ENCODE results near the gene EMILIN1.
A peak's percentile ranks its signal among the peaks of the same experiment; 100 is the strongest.

The EMILIN1 gene

DNA sequence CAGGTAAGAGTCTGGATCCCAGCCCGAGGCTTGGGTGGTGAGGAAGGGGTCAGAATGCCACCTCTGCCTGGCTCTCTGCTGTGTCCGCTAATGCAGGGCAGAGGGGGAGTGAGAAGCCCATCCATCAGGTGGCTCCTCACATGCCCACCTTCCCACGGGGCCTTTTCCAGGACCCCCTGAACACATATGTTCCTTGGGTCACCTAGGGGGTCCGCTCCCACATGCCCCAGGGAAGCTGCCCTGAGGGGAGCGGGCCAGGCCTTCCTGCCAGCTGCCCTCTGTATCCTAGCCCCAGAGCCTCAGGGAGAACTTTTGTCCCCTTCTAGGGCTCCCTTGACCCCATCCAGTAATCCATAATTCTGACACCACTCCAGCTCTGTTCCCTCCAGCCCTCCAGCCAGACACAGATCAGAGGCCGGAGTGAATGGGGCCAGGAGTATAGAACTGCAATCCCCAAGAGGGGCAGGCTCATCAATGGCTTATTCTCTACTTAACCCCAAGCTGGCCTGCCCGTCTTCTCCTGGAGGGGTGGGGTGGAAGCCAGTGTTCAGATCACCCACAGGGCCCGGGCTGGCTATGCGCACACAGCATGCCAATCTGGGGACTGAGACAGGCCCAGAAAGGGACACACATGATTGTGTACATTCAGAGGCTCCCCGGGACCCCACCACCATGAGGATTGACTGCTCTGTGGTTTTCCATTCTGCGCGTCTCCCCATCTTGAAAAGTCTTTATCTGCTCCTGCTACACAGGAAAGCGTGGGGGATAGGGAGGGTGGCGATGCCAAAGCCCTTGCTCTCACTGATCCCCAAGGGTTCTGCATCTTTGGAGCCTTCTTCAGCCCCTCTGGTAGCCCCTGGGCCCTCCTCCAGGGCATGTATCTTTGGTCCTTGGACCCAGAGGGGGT, 1.1 kb downstream of the EMILIN1 start:
- 68% methylated on average over 13 of the region's 14 CpGs for WGBS
- H2BK5ac ChIP-seq (ENCODE audit: low read depth, low read length, poor library complexity, severe bottlenecking): no peak overlapping the region
- peak overlapping the region in 1 of 2 experiments; percentile 79 for H3K23ac ChIP-seq (ENCODE audit: low read length in 2 of 2)
- H2BK12ac ChIP-seq (ENCODE audit: low read length in 2 of 2): peak overlapping the region; percentile 94
- peaks cover 19% of the 10 kb centered on the region for H3K4me1 ChIP-seq (ENCODE audit: control insufficient read depth, insufficient read depth, low read depth, low read length)
- H2BK15ac ChIP-seq (ENCODE audit: low read depth, poor library complexity, severe bottlenecking): peak overlapping the region; percentile 78
- H2BK120ac ChIP-seq (ENCODE audit: low read depth, low read length): peak overlapping the region; percentile 75
- H2AFZ ChIP-seq (ENCODE audit: low read depth, low read length): no peak overlapping the region
- H4K91ac ChIP-seq (ENCODE audit: low read length): peak overlapping the region; percentile 95
- no peak overlapping the region for H3K27ac ChIP-seq (ENCODE audit: low read length, poor library complexity, severe bottlenecking)
- H3K4me2 ChIP-seq (ENCODE audit: low read length, poor library complexity, severe bottlenecking): no peak overlapping the region
- no peaks in the 10 kb centered on the region for H3K79me1 ChIP-seq (replicated peaks; ENCODE audit: low read length, poor library complexity, severe bottlenecking)
- H3K18ac ChIP-seq (ENCODE audit: low read depth in 1 of 2, low read length in 2 of 2): peak overlapping the region; percentile 89 to 91
- H3K27me3 ChIP-seq (ENCODE audit: control insufficient read depth in 1 of 2, insufficient read depth in 1 of 2, low read length in 2 of 2): no peaks in the 10 kb centered on the region
- H3K36me3 ChIP-seq (ENCODE audit: control insufficient read depth in 1 of 2, insufficient read depth in 2 of 2, low read depth in 1 of 2, low read length in 2 of 2): peaks cover 11 to 14% of the 10 kb centered on the region in 2 experiments
- peak overlapping the region in 1 of 2 experiments; percentile 84 for H3K14ac ChIP-seq (ENCODE audit: low read length in 2 of 2)
- peak overlapping the region; percentile 91 for H3K9ac ChIP-seq (ENCODE audit: low read length)
- H2AK5ac ChIP-seq (ENCODE audit: low read length, severe bottlenecking): no peak overlapping the region
- peak overlapping the region in 1 of 2 experiments; percentile 93 for H3K4me3 ChIP-seq (ENCODE audit: insufficient read depth in 1 of 2, low read depth in 1 of 2, low read length in 2 of 2)
- peak; percentile 35 for DNase-seq
- H4K8ac ChIP-seq (ENCODE audit: low read length): peak overlapping the region; percentile 93
- no peaks in the 10 kb centered on the region for H3K9me3 ChIP-seq (ENCODE audit: control insufficient read depth, low read length)
- peak overlapping the region; percentile 86 for H3K4ac ChIP-seq (ENCODE audit: low read depth in 1 of 2, low read length in 2 of 2)

DNA sequence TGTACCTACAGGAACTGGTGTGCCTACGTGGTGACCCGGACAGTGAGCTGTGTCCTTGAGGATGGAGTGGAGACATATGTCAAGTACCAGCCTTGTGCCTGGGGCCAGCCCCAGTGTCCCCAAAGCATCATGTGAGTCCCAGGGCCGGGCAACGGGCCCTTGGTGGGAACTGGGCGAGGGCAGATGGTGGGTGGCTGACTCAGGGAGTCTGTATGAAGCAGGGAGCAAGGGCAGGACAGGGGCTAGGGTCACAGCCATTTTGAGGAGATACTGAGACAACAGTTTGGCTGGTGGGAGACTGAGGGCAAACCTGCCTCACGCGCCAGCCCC, 1.7 kb downstream of the EMILIN1 start:
- peak overlapping the region; percentile 91 for H3K9ac ChIP-seq (ENCODE audit: low read length)
- H3K36me3 ChIP-seq (ENCODE audit: control insufficient read depth in 1 of 2, insufficient read depth in 2 of 2, low read depth in 1 of 2, low read length in 2 of 2): peaks cover 11 to 14% of the 10 kb centered on the region in 2 experiments
- DNase-seq: no peak
- no peaks in the 10 kb centered on the region for H3K9me3 ChIP-seq (ENCODE audit: control insufficient read depth, low read length)
- H3K27ac ChIP-seq (ENCODE audit: low read length, poor library complexity, severe bottlenecking): no peak overlapping the region
- peaks cover 17% of the 10 kb centered on the region for H3K4me1 ChIP-seq (ENCODE audit: control insufficient read depth, insufficient read depth, low read depth, low read length)
- peak overlapping the region in 1 of 2 experiments; percentile 82 for H3K14ac ChIP-seq (ENCODE audit: low read length in 2 of 2)
- peak overlapping the region; percentile 95 for H4K91ac ChIP-seq (ENCODE audit: low read length)
- peak overlapping the region in 1 of 2 experiments; percentile 89 for H3K23ac ChIP-seq (ENCODE audit: low read length in 2 of 2)
- no peak overlapping the region for H2AFZ ChIP-seq (ENCODE audit: low read depth, low read length)
- peak overlapping the region; percentile 86 to 97 for H3K4ac ChIP-seq (ENCODE audit: low read depth in 1 of 2, low read length in 2 of 2)
- peak overlapping the region; percentile 45 for H2BK120ac ChIP-seq (ENCODE audit: low read depth, low read length)
- peak overlapping the region in 1 of 2 experiments; percentile 93 for H3K4me3 ChIP-seq (ENCODE audit: insufficient read depth in 1 of 2, low read depth in 1 of 2, low read length in 2 of 2)
- H3K4me2 ChIP-seq (ENCODE audit: low read length, poor library complexity, severe bottlenecking): no peak overlapping the region
- no peak overlapping the region for H2BK5ac ChIP-seq (ENCODE audit: low read depth, low read length, poor library complexity, severe bottlenecking)
- peak overlapping the region; percentile 60 for H2BK15ac ChIP-seq (ENCODE audit: low read depth, poor library complexity, severe bottlenecking)
- peak overlapping the region; percentile 35 to 81 for H3K18ac ChIP-seq (ENCODE audit: low read depth in 1 of 2, low read length in 2 of 2)
- peak overlapping the region; percentile 34 for H2AK5ac ChIP-seq (ENCODE audit: low read length, severe bottlenecking)
- peak overlapping the region; percentile 94 for H2BK12ac ChIP-seq (ENCODE audit: low read length in 2 of 2)
- WGBS: 91% methylated on average over 7 of the region's 7 CpGs
- no peaks in the 10 kb centered on the region for H3K79me1 ChIP-seq (replicated peaks; ENCODE audit: low read length, poor library complexity, severe bottlenecking)
- no peaks in the 10 kb centered on the region for H3K27me3 ChIP-seq (ENCODE audit: control insufficient read depth in 1 of 2, insufficient read depth in 1 of 2, low read length in 2 of 2)
- no peak overlapping the region for H4K8ac ChIP-seq (ENCODE audit: low read length)

DNA sequence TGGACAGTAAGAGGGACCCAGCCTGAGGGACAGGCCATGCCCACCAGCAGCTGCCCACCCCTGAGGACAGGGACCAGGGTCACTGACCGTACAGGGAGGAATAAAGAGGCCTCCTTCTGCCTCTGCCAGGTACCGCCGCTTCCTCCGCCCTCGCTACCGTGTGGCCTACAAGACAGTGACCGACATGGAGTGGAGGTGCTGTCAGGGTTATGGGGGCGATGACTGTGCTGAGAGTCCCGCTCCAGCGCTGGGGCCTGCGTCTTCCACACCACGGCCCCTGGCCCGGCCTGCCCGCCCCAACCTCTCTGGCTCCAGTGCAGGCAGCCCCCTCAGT, 2.2 kb downstream of the EMILIN1 start:
- no peak for DNase-seq
- Histone ChIP-seq H3K23ac (ENCODE audit: low read length in 2 of 2) (peak overlapping the region in 1 of 2 experiments; percentile 89), H3K27me3 (ENCODE audit: control insufficient read depth in 1 of 2, insufficient read depth in 1 of 2, low read length in 2 of 2) (no peaks in the 10 kb centered on the region), H2AFZ (ENCODE audit: low read depth, low read length) (no peak overlapping the region), H4K91ac (ENCODE audit: low read length) (peak overlapping the region; percentile 95), H2BK12ac (ENCODE audit: low read length in 2 of 2) (peak overlapping the region; percentile 94), H3K4ac (ENCODE audit: low read depth in 1 of 2, low read length in 2 of 2) (peak overlapping the region; percentile 86 to 97), H2AK5ac (ENCODE audit: low read length, severe bottlenecking) (peak overlapping the region; percentile 34), H3K4me3 (ENCODE audit: insufficient read depth in 1 of 2, low read depth in 1 of 2, low read length in 2 of 2) (peak overlapping the region in 1 of 2 experiments; percentile 93), H3K4me2 (ENCODE audit: low read length, poor library complexity, severe bottlenecking) (peak overlapping the region; percentile 17), H3K36me3 (ENCODE audit: control insufficient read depth in 1 of 2, insufficient read depth in 2 of 2, low read depth in 1 of 2, low read length in 2 of 2) (peaks cover 11 to 14% of the 10 kb centered on the region in 2 experiments), H3K9me3 (ENCODE audit: control insufficient read depth, low read length) (no peaks in the 10 kb centered on the region), H3K79me1 (replicated peaks; ENCODE audit: low read length, poor library complexity, severe bottlenecking) (no peaks in the 10 kb centered on the region), H3K18ac (ENCODE audit: low read depth in 1 of 2, low read length in 2 of 2) (peak overlapping the region; percentile 45 to 81), H3K4me1 (ENCODE audit: control insufficient read depth, insufficient read depth, low read depth, low read length) (peaks cover 20% of the 10 kb centered on the region), H2BK15ac (ENCODE audit: low read depth, poor library complexity, severe bottlenecking) (peak overlapping the region; percentile 26), H2BK120ac (ENCODE audit: low read depth, low read length) (no peak overlapping the region), H2BK5ac (ENCODE audit: low read depth, low read length, poor library complexity, severe bottlenecking) (no peak overlapping the region), H3K9ac (ENCODE audit: low read length) (peak overlapping the region; percentile 91), H3K27ac (ENCODE audit: low read length, poor library complexity, severe bottlenecking) (no peak overlapping the region), H4K8ac (ENCODE audit: low read length) (peak overlapping the region; percentile 83), H3K14ac (ENCODE audit: low read length in 2 of 2) (peak overlapping the region in 1 of 2 experiments; percentile 82)
- WGBS: 98% methylated on average over 14 of the region's 14 CpGs

DNA sequence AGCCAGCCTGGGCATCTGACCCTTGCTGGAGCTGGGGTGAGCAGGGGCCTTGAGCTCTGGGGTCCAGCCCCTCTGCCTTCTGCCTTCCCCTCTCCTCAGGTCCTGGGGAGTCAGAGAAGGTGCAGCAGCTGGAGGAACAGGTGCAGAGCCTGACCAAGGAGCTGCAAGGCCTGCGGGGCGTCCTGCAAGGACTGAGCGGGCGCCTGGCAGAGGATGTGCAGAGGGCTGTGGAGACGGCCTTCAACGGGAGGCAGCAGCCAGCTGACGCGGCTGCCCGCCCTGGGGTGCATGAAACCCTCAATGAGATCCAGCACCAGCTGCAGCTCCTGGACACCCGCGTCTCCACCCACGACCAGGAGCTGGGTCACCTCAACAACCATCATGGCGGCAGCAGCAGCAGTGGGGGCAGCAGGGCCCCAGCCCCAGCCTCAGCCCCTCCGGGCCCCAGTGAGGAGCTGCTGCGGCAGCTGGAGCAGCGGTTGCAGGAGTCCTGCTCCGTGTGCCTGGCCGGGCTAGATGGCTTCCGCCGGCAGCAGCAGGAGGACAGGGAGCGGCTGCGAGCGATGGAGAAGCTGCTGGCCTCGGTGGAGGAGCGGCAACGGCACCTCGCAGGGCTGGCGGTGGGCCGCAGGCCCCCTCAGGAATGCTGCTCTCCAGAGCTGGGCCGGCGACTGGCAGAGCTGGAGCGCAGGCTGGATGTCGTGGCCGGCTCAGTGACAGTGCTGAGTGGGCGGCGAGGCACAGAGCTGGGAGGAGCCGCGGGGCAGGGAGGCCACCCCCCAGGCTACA, 3.8 kb downstream of the EMILIN1 start:
- Histone ChIP-seq H2AFZ (ENCODE audit: low read depth, low read length) (no peak overlapping the region), H2BK5ac (ENCODE audit: low read depth, low read length, poor library complexity, severe bottlenecking) (no peak overlapping the region), H2BK120ac (ENCODE audit: low read depth, low read length) (no peak overlapping the region), H3K23ac (ENCODE audit: low read length in 2 of 2) (no peak overlapping the region), H2BK12ac (ENCODE audit: low read length in 2 of 2) (peak overlapping the region in 1 of 2 experiments; percentile 24), H3K27me3 (ENCODE audit: control insufficient read depth in 1 of 2, insufficient read depth in 1 of 2, low read length in 2 of 2) (no peaks in the 10 kb centered on the region), H3K79me1 (replicated peaks; ENCODE audit: low read length, poor library complexity, severe bottlenecking) (no peaks in the 10 kb centered on the region), H3K4me3 (ENCODE audit: insufficient read depth in 1 of 2, low read depth in 1 of 2, low read length in 2 of 2) (no peak overlapping the region), H3K4me1 (ENCODE audit: control insufficient read depth, insufficient read depth, low read depth, low read length) (peaks cover 29% of the 10 kb centered on the region), H3K9ac (ENCODE audit: low read length) (no peak overlapping the region), H2BK15ac (ENCODE audit: low read depth, poor library complexity, severe bottlenecking) (no peak overlapping the region), H3K4ac (ENCODE audit: low read depth in 1 of 2, low read length in 2 of 2) (no peak overlapping the region), H3K27ac (ENCODE audit: low read length, poor library complexity, severe bottlenecking) (no peak overlapping the region), H3K9me3 (ENCODE audit: control insufficient read depth, low read length) (no peaks in the 10 kb centered on the region), H3K14ac (ENCODE audit: low read length in 2 of 2) (no peak overlapping the region), H4K8ac (ENCODE audit: low read length) (no peak overlapping the region), H2AK5ac (ENCODE audit: low read length, severe bottlenecking) (no peak overlapping the region), H3K18ac (ENCODE audit: low read depth in 1 of 2, low read length in 2 of 2) (no peak overlapping the region), H3K4me2 (ENCODE audit: low read length, poor library complexity, severe bottlenecking) (no peak overlapping the region), H3K36me3 (ENCODE audit: control insufficient read depth in 1 of 2, insufficient read depth in 2 of 2, low read depth in 1 of 2, low read length in 2 of 2) (peaks cover 11 to 14% of the 10 kb centered on the region in 2 experiments), H4K91ac (ENCODE audit: low read length) (peak overlapping the region; percentile 18)
- 95% methylated on average over 38 of the region's 38 CpGs for WGBS
- no peak for DNase-seq

Data from mesenchymal stem cell (in vitro differentiated cells and primary cell).